GM20431 (cell line): ENCODE results near the gene TUBA3D.
"Not testable (repeated sequence)": the region's sequence is repeated elsewhere in the genome, so short reads cannot be mapped to it uniquely, and the experiment has no call there.

ENCODE experiments used
- in situ Hi-C: fragments of 300-500 bp; cut with MseI, MboI; formaldehyde crosslinking; loops from one replicate; pipeline ENCODE4 v1.15.0; 2020; ENCODE audit warnings: low sequenced_read_pairs; ENCODE audit not compliant: unreplicated experiment

Gene TUBA3D

DNA sequence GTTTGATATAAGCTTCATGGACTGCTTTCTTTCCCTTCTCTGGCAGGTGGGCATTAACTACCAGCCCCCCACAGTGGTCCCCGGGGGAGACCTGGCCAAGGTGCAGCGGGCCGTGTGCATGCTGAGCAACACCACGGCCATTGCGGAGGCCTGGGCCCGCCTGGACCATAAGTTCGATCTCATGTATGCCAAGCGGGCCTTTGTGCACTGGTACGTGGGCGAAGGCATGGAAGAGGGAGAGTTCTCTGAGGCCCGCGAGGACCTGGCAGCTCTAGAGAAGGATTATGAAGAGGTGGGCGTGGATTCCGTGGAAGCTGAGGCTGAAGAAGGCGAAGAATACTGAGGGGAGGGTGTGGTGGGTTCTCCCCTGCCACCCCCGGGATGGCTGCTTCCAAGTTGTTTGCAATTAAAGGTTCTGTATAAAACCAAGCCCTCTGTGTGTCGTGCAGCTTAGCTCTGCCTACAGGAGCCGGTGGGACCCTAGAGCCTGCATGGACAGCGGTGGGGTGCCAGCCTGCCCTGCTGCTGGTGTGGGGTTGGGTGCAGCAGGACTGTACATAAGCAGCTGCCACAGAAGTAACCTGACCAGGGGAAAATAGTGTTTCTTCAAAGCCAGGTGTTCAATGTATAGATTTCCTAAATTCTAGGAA lies 6.7 kb downstream of the TUBA3D start:
- in situ Hi-C loops, result not testable (repeated sequence)

DNA sequence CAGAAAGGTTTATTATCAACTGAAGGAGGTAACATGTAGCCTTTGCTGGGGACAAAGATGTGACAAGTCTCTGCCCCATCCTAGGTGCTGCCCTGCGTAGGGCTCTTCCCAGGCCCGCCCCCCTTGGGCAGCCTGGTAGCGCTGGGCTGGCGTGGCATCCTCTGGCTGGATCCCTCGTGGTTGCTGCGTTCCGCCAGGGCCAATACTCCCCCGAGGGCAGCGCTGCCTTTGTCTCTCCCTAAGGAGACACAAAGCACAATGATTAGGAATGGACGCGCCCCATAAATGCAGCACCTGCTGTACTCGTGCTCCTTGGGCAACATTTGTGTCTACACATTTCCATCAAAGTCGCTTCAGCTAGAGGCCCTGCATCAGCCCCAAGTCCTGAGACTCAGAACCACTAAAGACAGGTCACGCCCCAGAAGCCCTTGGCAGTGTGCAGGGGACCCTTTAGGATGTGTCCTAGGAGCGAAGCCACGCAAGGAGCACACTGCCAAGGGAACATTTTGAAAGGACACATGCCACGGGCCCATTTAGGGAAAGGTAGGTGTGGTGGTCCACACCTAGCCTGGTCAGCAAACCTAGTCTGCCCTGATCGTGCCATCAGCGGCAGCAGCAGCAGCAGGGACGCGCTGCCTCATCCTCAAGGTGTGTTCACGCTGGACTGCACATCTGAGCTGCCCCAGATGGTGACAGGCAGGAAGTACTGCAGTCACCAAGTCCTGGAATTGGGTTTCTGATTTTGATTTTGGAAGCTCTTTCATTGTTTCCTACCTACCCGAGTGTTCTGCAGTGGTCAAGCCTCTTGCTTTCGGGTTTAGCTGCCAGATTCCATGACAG lies 8.3 kb downstream of the TUBA3D start:
- in situ Hi-C loops, result not testable (repeated sequence)

DNA sequence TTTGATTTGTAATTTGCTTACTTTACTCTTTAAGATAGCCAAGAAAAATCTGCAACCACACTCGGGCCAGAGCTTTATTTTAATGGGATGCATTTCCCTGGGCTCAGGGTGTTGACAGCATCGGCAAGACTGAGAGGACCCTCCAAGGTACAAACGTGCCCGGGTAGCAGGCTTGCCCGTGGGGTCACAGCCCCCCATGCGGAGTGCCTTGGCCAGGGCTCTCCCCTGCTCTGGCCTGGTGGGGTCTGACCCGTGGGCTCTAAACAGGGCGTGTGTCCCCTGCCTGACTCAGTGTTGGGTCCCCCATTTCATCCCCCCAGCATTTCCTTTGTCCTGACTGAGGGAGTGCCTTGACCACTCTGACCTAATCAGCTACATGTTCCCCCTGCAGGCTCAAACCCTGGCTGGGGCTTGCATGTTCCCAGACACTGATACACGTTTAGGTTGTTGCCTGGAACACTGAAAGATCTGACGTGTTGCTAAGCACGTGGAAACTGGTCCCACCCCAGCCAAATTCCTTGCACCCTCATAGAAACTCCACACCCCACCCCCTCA lies 9.1 kb downstream of the TUBA3D start:
- in situ Hi-C loops, result not testable (repeated sequence)

DNA sequence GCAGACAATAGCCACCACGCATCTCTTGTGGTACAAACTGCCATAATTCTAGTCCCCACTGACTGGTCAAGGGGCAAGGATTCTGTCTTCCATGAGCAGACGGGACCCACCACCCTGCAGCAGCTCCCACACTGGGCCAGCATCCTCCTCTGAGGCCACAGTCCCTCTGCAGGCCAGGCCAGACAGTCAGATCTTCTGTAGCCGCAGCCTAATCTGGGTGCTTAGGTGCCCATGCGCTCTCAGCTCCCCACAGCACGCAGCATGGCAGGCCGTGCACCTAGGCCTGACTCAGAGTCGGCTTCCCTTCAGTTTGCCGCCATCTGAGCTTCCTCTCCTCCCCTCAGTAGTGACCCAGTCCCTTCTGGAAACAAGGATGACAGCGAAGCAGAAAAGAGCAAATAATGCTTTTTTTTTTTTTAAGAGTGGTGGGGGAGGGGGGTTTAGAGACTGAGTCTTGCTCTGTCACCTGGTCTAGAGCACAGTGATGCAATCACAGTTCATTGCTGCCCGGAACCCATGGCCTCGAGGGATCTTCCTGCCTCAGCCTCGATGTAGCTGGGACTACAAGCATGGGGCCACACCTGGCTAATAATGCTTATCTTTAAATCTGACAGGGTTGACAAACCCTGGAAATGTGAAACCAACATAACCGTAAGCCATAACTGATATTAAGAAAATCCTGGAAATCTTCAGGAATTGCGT lies 10.4 kb downstream of the TUBA3D start:
- in situ Hi-C loops, result not testable (repeated sequence)

DNA sequence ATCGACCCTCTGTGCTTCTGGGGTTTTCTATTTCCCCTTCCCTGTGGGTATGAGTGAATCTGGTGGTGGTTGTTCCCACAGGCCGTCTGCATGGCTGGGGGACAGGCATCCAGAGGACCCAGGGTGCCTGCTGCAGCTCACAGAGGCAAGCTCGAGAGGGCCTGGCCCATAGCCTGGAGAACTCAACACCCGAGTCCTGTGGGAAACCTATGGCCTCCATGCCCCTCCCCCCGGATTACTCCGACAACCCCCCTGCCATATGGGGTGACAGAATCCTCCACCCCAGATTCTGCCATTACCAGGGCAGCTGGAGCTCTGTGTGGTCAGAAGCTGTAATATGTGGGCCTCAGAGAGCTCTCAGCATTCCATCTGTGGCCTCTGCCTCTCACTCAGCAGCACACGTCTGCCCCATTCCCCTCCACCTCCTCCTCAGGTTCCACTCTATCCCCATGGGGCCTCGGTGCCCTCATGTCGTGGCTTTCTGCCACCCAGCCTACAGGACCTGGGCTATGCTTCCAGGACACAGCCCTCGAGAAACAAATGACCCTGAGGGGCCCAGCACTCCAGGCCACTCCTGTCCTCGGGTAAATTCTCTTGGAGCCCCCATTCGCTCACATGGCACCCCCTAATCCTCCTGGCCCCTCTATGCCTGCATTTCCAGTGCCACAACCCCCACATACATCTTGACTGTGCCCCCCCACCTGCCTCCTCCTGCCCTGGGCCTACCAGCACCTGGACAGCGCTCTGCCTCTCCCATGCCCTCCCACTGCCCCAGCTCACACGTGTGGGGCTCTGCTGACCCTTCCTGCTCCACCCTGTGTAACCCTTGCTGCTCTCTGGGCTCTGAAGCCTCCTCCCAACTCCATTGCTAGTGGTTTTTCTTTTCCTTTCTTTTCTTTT lies 12.6 kb downstream of the TUBA3D start:
- in situ Hi-C loops, result no loop called here

DNA sequence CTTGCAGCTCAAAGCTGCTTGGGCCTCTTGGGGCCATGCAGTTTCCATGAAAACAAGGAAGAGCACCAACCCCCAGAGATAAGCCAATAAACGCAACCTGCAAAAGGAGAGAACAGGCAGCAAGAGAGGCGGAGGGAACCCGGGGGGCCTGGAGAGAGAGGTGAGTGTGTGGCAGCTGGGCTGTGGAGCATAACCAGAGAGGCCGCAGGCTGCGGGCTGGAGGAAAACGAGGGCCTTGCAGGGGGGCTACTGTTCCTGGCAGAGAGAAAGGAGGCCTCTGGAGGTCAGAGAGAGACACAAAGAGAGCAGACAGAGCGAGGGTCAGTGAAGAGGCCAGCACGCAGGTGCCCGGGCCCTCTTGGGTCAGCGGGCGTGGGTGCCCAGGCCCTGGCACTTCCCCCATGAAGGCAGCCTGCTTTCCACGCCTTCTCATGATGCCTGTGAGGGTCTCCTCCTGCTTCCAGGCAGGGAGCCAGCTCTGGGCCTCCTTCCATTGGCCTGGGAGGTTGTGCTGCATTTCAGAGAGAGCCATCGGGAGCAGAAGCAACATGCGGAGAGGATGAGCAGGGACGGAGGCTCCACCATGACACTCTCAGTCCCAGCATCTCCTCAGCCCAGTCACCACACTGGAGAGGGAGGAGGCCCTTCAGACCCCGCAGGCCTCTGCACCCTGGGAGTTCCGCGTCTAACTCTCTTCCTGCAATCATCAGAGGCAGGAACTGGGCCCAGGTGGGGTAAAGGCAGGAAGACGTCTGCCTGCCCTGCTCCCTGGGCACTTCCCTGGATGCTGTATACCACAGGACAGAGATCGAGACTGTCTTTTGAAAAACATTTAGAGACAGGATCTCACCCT lies 14.9 kb downstream of the TUBA3D start:
- in situ Hi-C loops, result not testable (repeated sequence)

DNA sequence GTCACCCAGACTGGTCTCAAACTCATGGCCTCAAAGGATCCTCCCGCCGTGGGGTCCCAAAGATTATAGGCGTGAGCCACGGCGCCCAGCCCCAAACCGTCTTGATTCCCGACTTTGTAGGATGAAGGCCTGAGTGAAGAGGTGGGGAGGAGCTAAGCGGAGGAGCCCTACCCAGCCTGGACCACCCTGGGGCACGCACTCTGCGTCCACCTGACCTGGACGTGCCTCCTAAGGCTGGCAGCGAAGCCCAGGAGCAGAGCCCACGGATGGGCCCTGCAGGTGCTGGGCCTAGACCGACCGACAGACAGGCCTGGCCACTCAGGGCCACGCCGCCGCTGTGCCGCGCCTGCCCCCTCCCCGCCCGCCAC lies 15.5 kb downstream of the TUBA3D start:
- in situ Hi-C loops, result not testable (repeated sequence)

DNA sequence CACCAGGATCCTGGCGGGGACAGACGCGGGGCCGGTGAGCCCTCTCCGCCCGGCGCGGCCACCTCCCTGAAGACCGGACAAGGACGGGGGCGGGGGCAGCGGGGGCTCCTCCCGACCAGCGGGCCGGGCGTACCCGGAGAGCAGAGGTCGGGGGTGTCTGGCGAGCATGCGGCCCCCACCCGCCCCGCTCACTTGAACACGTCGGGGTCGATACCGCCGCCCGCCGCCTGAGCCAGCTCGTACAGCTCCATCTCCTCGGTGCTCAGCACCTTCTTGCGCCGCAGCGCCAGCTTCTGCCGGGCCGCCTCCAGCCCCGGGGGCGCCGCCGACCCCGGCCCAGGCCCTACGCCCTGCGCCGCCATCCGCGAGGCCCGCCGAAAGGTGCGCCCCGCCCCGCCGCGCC lies 16.1 kb downstream of the TUBA3D start, which contains the start of gene MZT2A:
TSS of gene MZT2A (minus strand) at position 383 of the 403 bp plus-strand sequence. CDS start at position 362, 21 bp downstream.
- in situ Hi-C loops, result not testable (repeated sequence)

DNA sequence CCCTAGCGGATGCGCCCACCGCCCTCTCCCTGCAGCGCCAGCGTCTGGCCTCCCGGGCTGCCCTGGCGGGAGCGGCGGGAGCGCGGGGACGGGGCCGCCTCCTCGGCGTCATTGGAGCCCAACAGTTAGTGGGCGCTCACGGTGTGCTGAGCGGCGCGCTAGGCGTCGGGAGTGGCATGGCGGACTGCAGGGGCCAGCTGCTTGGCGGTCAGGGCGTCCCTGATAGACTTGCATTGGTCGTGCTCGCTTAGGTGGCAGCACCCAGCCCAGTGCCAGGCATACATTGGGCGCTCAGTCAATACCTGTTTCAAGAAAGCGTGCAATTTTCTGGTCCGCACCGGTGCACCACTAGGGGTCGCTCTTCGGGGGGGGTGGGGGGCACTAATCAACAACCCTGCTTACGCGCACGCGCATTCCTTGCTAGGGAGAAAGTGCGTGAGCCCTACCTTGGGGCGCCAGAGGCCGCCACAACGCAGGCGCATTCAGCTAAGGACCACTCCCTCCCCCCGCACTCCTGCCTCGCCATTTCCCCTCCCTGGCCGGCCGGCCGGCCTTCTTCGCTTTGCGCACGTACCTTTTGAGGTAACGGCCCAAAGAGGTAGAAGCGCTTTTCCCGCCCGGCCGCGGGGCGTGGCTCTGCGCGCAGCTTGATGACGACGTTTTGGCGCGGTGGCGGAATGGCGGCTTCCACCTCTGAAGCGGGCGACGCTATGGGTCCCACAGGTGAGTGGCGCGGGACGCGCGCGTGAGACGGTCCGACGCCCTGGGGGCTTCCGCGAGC lies 16.7 kb downstream of the TUBA3D start:
- in situ Hi-C loops, result no loop called here

DNA sequence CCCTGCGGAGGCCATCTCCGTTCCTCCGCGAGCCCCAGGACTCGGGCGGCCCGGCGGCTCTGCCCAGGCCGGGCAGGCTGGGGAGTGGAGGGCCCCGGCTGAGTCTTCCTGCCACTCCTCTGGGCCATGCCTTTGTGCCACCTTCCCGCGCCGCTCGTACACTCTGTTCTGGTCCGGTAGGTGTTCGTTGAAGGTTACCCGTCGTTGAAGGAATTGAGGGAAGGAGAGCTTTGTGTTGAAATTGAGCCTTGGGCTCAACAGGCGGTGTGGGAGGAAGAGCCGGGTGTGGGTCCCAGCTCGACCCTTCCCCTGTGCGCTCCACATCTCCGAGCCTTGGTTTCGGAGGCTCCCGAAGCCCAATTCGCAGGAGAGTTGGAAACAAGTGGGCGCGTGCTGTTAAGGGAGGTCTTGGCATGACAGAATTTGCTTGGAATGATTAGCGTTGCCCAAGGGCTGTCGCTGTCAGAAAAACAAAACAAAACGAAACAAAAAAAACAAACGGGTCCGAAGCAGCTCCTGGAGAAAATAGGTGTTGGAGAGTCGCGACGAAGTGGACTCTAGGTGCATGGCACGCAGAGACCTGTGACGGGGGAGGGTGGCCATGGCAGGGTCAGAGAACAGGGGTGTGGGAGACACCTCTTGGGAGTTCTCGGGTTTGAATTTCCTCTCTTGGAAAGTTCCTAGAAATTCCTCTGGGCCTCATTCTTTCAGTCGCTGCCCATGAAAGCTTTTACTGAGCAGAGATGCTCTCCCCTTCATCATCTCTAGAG lies 17.5 kb downstream of the TUBA3D start:
- in situ Hi-C loops, result no loop called here

DNA sequence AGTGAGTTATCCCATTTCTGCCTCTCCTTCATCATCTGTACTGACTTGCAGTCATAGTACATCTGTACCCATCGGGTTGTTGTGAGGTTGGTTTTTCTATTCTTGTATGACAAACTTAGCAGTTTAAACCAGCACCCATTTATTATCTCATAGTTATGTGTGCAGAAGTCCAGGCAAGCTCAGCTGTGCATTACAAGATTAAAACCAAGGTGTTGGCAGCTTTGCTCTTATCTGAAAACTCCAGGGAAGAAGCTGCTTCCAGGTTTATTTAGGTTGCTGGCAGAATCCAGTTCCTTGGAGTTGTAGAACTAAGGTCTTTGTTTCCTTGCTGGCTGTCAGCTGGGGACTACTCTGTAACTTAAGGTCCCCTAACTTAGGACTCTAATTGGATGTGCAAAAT lies 19.6 kb downstream of the TUBA3D start:
- in situ Hi-C loops, result not testable (repeated sequence)

DNA sequence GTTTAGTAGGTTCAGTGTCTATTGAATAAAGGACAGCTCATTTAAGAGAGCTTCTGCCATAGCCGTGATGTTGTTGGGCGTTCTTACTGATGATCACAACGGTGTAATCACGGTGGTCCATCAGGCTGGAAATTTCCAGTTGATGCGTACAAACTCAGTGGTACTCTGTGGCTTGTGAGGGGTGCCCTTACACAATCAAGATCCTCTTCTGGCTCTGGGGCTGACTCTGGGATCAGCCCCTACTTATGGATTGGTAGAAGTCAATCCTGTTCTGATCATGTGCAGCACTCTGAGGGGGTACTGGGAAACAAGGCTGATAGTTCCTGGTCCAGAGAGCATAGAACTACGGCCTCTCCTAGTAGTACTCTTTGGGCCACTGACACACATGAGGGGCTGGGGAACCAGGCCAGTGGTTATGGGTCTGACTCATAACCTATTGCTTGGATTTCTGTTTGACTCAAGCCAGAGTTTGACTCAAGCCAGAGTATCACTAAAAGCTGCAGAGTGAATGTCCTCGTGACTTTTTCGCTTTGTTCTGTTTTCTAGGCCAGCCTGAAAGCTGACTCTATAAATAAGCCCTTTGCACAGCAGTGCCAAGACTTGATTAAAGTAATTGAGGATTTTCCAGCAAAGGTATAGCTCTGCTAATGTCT lies 22.5 kb downstream of the TUBA3D start:
- in situ Hi-C loops, result not testable (repeated sequence)

DNA sequence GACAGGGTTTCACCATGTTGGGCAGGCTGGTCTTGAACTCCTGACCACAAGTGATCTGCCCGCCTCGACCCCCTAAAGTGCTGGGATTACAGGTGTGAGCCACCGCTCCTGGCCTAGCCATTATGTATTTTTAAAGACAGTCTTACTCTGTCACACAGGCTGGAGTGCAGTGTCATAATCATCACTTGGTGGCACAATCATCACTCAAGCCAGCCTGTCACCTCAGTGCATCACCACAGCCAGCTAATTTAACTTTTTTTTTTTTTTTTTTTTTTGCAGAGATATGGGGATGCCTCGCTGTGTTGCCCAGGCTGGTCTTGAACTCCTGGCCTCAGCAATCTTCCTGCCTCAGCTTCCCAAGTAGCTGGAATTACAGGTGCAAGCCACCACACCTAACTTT lies 27.7 kb downstream of the TUBA3D start:
- in situ Hi-C loops, result not testable (repeated sequence)

DNA sequence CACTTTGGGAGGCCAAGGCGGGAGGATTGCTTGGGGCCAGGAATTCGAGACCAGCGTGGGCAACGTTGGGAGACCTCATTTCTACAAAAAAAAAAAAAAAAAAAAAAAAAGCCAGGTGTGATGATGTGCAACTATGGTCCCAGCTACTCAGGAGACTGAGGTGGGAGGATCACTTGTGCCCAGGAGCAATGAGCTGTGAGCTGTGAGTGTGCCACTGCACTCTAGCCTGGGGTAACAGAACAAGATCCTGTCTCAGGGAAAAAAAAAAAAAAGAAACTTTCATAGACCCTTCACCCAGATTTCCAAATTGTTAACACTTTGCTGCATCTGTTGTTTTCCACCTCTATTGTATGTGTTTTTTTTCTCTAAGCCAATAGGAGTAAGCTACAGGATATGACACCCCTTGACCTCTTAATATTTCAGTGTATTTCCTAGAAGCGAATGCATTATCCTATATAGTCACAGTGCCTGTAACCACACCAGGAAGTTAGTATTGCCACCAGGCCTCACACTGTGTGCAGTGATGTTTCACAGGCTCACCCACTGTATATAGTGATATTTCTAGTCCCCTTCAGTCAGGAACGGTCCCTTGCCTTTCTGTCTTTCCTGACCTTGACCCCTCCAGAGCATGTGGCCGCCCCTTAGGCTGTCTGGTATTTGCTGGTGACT lies 28.3 kb downstream of the TUBA3D start:
- in situ Hi-C loops, result not testable (repeated sequence)

DNA sequence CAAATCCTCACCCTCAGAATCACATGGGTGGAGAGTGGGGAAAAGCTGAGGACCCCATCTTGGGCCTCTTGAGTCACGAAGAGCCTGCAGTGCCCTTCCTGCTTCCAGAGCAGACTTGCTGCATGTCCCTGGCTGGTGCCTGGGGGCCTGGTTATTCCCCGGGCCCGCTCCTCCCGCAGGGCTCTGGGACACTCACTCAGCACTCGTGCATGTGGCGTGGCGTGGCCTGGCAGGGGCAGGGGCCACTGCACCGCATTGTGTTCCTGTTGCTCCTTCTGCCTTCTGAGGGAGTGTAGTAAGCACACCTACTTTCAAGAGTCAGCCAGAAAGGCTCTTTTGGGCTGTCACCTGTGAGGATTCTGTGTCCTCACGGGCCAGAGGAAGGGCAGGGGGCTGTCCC lies 33.7 kb downstream of the TUBA3D start:
- in situ Hi-C loops, result no loop called here

DNA sequence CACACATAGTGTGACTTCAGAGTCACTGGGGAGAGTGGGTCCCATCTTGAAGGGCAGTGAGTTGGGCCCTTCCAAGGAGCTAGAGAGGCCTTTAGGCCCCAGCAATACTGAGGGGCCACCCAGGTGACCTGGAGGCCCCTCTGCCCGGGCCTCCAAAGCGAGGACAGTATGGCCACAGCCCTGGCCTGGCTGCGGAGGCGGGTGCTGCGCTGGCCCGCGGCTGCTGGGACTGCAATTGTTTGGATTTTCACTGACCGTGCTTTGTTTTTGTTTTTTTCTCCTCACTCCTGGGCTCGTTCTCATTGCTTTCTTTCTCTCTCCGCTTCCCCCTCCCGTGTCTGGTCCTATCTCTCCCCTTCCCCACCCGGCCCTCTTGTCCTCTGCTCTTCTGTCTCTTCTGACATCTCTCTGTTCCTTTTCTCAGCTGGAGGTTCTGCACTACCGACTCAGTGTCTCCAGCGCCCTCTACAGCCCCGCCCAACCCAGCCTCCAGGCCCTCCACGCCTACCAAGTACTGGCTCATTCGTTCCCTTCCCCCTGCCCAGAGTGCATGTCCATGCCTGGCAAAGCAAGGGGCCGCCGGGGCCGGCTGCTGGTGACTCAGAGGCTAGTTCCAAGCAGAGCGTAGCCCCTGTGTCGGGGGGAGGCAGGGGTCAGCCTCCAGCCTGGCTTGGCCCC lies 35.5 kb downstream of the TUBA3D start:
- in situ Hi-C loops, result not testable (repeated sequence)
